Measurements from ENCODE around the gene NTM. TPM values are rescaled to one million over a fixed set of nuclear protein-coding genes. Genes with fewer than 3 reads are reported as not detected.

NTM gene
- total RNA-seq, 2 experiments from 2014 or later, result not detected

GRCh38 chr11:131372234-131372962 is 2.0 kb downstream of the NTM start:
- Mint-ChIP-seq H3K36me3 (ENCODE audit: low read depth) (no peaks in the 10 kb centered on the region), H3K4me3 (no peak overlapping the region), H3K9me3 (no peaks in the 10 kb centered on the region), H3K27ac (no peak overlapping the region), H3K27me3 (no peaks in the 10 kb centered on the region), H3K4me1 (ENCODE audit: low read depth) (no peaks in the 10 kb centered on the region)
- CTCF ChIA-PET, result no interaction called here
- no peak for TF ChIP-seq CTCF (IDR thresholded peaks at IDR 0.05)
- ATAC-seq (no peak), DNase-seq (no peak)
- intact Hi-C loops (cut with micrococcal nuclease), result no loop called here
- POLR2A ChIA-PET, result no interaction called here

DNA sequence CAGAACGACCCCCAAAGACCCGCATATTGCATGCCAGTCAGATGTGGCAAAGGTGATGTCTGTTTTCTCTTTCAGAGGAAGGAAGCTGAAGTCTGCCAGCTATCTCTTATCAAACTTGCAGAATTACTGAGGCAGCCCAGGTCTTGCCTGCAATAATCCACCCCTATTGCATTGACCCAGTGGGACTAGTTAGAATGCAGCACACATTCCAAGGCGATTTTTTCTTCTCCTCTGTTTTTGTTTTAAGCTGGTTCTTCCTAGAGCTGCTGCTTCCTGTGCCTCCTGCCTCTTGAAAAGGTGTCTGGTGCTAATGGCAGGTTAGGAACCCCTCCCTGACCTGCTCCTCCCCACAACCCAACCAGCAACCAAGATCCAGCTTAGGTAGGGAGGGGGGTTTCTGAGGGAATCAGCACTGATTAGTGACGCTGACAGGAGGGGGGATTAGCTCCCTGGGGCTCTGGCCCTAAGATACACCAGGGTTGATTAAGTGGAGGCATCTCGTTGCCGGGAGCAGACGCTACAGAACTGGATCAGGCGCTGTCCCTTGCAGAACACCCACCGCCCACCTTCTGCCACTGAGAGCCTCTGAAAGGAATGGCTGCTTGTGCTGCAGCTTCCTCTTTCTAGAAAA is 2.8 kb downstream of the NTM start:
- ChIA-PET CTCF (no interaction called here), POLR2A (no interaction called here)
- Mint-ChIP-seq H3K36me3 (ENCODE audit: low read depth) (no peaks in the 10 kb centered on the region), H3K9me3 (no peaks in the 10 kb centered on the region), H3K4me3 (no peak overlapping the region), H3K4me1 (ENCODE audit: low read depth) (no peaks in the 10 kb centered on the region), H3K27ac (no peak overlapping the region), H3K27me3 (no peaks in the 10 kb centered on the region)
- DNase-seq (no peak), ATAC-seq (no peak)
- TF ChIP-seq CTCF (IDR thresholded peaks at IDR 0.05), result no peak
- intact Hi-C loops (cut with micrococcal nuclease), result no loop called here

- Mint-ChIP-seq H3K4me1 (ENCODE audit: low read depth) (no peaks in the 10 kb centered on the region), H3K9me3 (no peaks in the 10 kb centered on the region), H3K27me3 (no peaks in the 10 kb centered on the region), H3K27ac (no peak overlapping the region), H3K4me3 (no peak overlapping the region), H3K36me3 (ENCODE audit: low read depth) (no peaks in the 10 kb centered on the region)
- ATAC-seq (no peak), DNase-seq (no peak)
- intact Hi-C loops (cut with micrococcal nuclease), result no loop called here
- ChIA-PET POLR2A (no interaction called here), CTCF (no interaction called here)
- TF ChIP-seq CTCF (IDR thresholded peaks at IDR 0.05), result no peak
These were observed 3.3 kb downstream of the NTM start for GRCh38 chr11:131373756-131374155.

- POLR2A ChIA-PET, result no interaction called here
These were observed 5.0 kb downstream of the NTM start for GRCh38 chr11:131375421-131375820.

More at GRCh38 chr11:131375421-131375820, 5.0 kb downstream of the NTM start:
- H3K27ac Mint-ChIP-seq, result no peak overlapping the region
- no peaks in the 10 kb centered on the region for H3K36me3 Mint-ChIP-seq (ENCODE audit: low read depth)
- H3K4me1 Mint-ChIP-seq (ENCODE audit: low read depth), result no peaks in the 10 kb centered on the region
- ATAC-seq (no peak), DNase-seq (no peak)
- no peak overlapping the region for H3K4me3 Mint-ChIP-seq
- no peaks in the 10 kb centered on the region for H3K9me3 Mint-ChIP-seq
- H3K27me3 Mint-ChIP-seq, result peaks cover under 1% of the 10 kb centered on the region
- intact Hi-C loops (cut with micrococcal nuclease), result no loop called here
- TF ChIP-seq CTCF (IDR thresholded peaks at IDR 0.05), result no peak
- CTCF ChIA-PET, result no interaction called here
